PC-9 (cell line): ENCODE results near the gene PAK6. TPM values are rescaled to one million over a fixed set of nuclear protein-coding genes. Genes with fewer than 3 reads are reported as not detected.

Experiments used
- BruUV-seq: library from RNA; stranded (reverse); fragments of 400-500 nt; replicated peaks from 2 replicates; lab custom pipeline; 2021; lab: Mats Ljungman, UMichigan
- CTCF ChIA-PET: fragments of 300-600 bp; sonication (Branson Sonifier 250); formaldehyde crosslinking; loops from one replicate; lab custom pipeline; 2022; ENCODE audit warnings: antibody characterized with exemption; lab: Charles Lee
- POLR2A ChIA-PET: fragments of 300-600 bp; sonication (Branson Sonifier 250); formaldehyde crosslinking; loops from one replicate; lab custom pipeline; 2022; ENCODE audit warnings: antibody characterized with exemption; ENCODE audit not compliant: unreplicated experiment; lab: Charles Lee
- DNase-seq, 2 experiments: peaks; one replicate each; pipeline versions ENCODE4 v3.0.0 to v3.0.0-alpha.2; 2015 to 2022; ENCODE audit warnings: mixed read lengths in 1 of 2
- H2AFZ ChIP-seq: fragments of 200-600 bp; sonication (generic); 2 replicates; pipeline ENCODE4 v1.8.1; 2017; ENCODE audit warnings: antibody characterized with exemption
- H3F3A ChIP-seq: fragments of 200-600 bp; sonication (generic); 2 replicates; pipeline ENCODE4 v1.8.1; 2017; ENCODE audit warnings: antibody characterized with exemption, mild to moderate bottlenecking, low read depth; ENCODE audit not compliant: insufficient read depth
- H3K27ac ChIP-seq: fragments of 200-600 bp; sonication (generic); 2 replicates; pipeline ENCODE4 v1.6.1; 2016; ENCODE audit warnings: mixed run types
- H3K27me3 ChIP-seq: fragments of 200-600 bp; sonication (generic); 2 replicates; pipeline ENCODE4 v1.6.1; 2016; ENCODE audit warnings: low read depth, mixed run types; ENCODE audit not compliant: insufficient read depth
- H3K36me3 ChIP-seq: fragments of 200-600 bp; sonication (generic); 2 replicates; pipeline ENCODE4 v1.6.1; 2016; ENCODE audit warnings: low read depth, mixed run types
- H3K4me1 ChIP-seq: fragments of 200-600 bp; sonication (generic); replicated peaks from 2 replicates; pipeline ENCODE4 v1.6.1; 2016; ENCODE audit warnings: mixed run types; ENCODE audit not compliant: insufficient read depth
- H3K4me2 ChIP-seq: fragments of 200-600 bp; sonication (generic); 2 replicates; pipeline ENCODE4 v1.6.1; 2017; ENCODE audit warnings: mixed run types
- H3K4me3 ChIP-seq: fragments of 200-600 bp; sonication (generic); 2 replicates; pipeline ENCODE4 v1.6.1; 2016; ENCODE audit warnings: mixed run types
- H3K79me2 ChIP-seq: fragments of 200-600 bp; sonication (generic); 2 replicates; pipeline ENCODE4 v1.6.1; 2017; ENCODE audit warnings: low read depth, mixed run types
- H3K9me2 ChIP-seq: fragments of 200-600 bp; sonication (generic); 2 replicates; pipeline ENCODE4 v1.8.1; 2017; ENCODE audit warnings: mild to moderate bottlenecking; ENCODE audit not compliant: insufficient read depth
- H3K9me3 ChIP-seq: fragments of 200-600 bp; sonication (generic); 2 replicates; pipeline ENCODE4 v1.8.1; 2016; ENCODE audit warnings: low read depth; ENCODE audit not compliant: insufficient read depth
- H4K20me1 ChIP-seq: fragments of 200-600 bp; sonication (generic); 2 replicates; pipeline ENCODE4 v1.8.1; 2017; ENCODE audit not compliant: insufficient read depth
- EZH2 ChIP-seq: fragments of 200-600 bp; sonication (generic); IDR thresholded peaks from 2 replicates; pipeline ENCODE4 v1.8.0; 2017; ENCODE audit warnings: antibody characterized with exemption, low read depth
- intact Hi-C: fragments of 100-400 bp; cut with micrococcal nuclease; formaldehyde crosslinking; loops from one replicate; pipeline ENCODE4 v1.10.0; 2022; ENCODE audit not compliant: unreplicated experiment
- total RNA-seq: library from RNA; stranded (reverse); gene quantifications from 2 replicates; pipeline ENCODE4 v1.2.3, GENCODE V29; 2021
- TF ChIP-seq, protein P1 (sequence below): fragments of 200-600 bp; sonication (generic); conservative IDR thresholded peaks from 2 replicates; pipeline ENCODE4 v1.6.1; 2017; ENCODE audit warnings: mixed run types, antibody characterized with exemption, mild to moderate bottlenecking, moderate library complexity

The PAK6 gene
- total RNA-seq, 1 experiment from 2014 or later = 10.7 TPM

DNA sequence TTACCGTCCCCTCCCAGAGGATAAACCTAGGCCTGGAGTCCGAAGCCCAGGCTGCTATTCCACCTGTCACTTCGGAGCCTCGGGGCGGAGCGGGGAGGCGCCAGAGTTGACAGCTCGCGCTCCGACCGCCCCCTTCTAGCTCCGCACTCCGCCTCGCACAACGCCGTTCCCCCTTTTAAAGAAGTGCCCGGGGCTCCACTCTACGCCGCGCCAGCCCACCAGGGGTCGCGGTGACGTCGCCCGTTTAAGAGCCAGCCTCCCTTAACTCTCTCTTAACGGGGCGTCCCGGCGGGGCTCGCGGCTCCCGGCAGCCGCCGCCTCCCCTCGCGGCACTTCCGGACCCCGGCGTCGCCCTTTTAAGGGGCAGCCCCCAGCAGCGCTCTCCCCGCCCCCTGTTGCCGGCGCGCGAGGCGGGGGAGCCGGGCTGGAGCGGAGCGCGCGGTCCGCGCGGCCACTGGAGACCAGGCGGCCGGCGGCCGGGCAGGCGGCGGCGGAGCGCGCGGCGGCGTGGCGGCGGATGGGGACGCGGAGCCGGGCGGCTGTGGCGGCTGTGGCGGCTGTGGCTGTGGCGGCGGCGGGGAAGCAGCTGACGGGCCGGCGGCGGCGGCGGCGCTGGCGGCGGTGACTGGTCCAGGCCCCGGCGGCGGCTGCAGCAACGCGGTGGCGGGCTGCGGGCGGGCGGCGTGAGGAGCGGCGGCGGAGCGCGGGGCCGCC is 84.5 kb downstream of the PAK6 start, which contains the start of gene INAFM2:
Gene INAFM2 (plus strand): TSS at position 454 of the 714 bp plus-strand sequence. CDS start 364 bp downstream, outside the sequence.
- 0 out of 2 replicates have a peak, but pooled peaks cover 2% of the 10 kb centered on the region for H3K79me2 ChIP-seq
- H3K9me2 ChIP-seq = no peaks in the 10 kb centered on the region
- peak within 1 kb of the TSS; percentile 79 for H3K4me2 ChIP-seq
- no peak within 1 kb of the TSS for H3K27ac ChIP-seq
- H2AFZ ChIP-seq = peak within 1 kb of the TSS; percentile 64; the same call in 1 of the 2 replicates
- CTCF ChIA-PET = interaction anchor here (0.6 to 1.2 kb wide), 7 partner anchors 10 to 116 kb away, joined by 3 to 6 read pairs (median 5); no protein-coding TSS in a partner anchor
- intact Hi-C loops = loop anchor here (1.0 to 5.0 kb wide), 2 partner anchors 41 to 97 kb away; partner anchors contain the start of gene ANKRD63
- H3F3A ChIP-seq = peaks cover 4% of the 10 kb centered on the region; the same call in 1 of the 2 replicates
- peak within 1 kb of the TSS; percentile 59 for H3K4me3 ChIP-seq
- POLR2A ChIA-PET = interaction anchor here (0.6 kb wide), 1 partner anchor 413 kb away, joined by 4 read pairs; no protein-coding TSS in a partner anchor
- H3K27me3 ChIP-seq = no peaks in the 10 kb centered on the region
- peak; percentile 59 to 81 for DNase-seq
- no peaks in the 10 kb centered on the region for H3K36me3 ChIP-seq
- H3K4me1 ChIP-seq = peaks cover 10% of the 10 kb centered on the region; the same call in 1 of the 2 replicates
- H4K20me1 ChIP-seq = no peaks in the 10 kb centered on the region
- TF ChIP-seq EZH2 = no peak
- TF ChIP-seq, protein P1, sequence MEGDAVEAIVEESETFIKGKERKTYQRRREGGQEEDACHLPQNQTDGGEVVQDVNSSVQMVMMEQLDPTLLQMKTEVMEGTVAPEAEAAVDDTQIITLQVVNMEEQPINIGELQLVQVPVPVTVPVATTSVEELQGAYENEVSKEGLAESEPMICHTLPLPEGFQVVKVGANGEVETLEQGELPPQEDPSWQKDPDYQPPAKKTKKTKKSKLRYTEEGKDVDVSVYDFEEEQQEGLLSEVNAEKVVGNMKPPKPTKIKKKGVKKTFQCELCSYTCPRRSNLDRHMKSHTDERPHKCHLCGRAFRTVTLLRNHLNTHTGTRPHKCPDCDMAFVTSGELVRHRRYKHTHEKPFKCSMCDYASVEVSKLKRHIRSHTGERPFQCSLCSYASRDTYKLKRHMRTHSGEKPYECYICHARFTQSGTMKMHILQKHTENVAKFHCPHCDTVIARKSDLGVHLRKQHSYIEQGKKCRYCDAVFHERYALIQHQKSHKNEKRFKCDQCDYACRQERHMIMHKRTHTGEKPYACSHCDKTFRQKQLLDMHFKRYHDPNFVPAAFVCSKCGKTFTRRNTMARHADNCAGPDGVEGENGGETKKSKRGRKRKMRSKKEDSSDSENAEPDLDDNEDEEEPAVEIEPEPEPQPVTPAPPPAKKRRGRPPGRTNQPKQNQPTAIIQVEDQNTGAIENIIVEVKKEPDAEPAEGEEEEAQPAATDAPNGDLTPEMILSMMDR = peak; percentile 50
- H3K9me3 ChIP-seq = no peaks in the 10 kb centered on the region
- BruUV-seq = no TSS peak

DNA sequence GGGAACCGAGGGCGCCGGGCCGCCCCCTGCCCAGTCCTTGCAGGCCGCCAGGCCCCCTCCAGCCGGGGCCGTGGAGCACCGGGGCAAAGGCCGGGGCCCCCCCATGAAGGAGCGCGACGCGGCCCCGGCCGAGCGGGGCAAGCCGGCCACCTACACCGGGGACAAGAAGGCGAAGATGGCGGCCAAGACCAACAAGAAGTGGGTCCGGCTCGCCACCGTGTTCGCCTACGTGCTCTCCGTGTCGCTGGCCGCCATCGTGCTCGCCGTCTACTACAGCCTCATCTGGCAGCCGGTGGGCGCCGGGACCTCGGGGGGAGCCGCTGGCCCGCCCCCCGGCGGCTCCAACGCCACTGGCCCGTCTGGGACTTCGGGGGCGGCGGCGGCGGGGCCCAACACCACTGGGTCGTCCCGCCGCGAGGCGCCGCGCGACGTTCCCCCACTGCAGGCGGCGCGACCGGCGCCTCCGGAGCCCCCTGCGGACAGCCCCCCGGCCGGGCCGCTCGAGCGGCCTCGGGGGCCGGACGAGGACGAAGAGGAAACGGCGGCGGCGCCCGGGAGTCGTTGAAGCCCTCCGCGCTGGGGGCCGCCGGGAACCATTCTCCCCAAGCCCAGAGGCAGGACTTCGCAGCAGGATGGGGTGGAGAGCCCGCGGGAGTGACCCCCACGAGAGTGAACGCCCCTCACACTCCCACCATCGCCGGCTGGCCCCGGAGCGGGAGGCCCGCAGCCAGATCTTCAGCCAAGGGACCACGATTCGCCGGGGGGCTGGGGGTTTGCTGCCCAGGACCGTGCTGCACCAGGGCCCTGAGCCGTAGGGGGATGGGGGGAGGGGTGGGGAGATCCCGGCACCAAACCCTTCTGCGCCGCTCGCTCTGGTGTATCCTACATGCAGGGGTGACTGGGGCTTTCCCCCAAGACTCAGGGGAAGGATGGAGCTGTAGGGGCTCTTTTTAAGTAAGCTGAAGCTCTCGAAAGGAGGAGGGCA is 85.4 kb downstream of the PAK6 start:
- Histone ChIP-seq H3K9me2 (no peaks in the 10 kb centered on the region), H3K4me1 (peaks cover 10% of the 10 kb centered on the region; the same call in 1 of the 2 replicates), H3K27ac (no peak overlapping the region), H2AFZ (peak overlapping the region; percentile 64; the same call in 1 of the 2 replicates), H3K4me2 (peak overlapping the region; percentile 79), H3F3A (peaks cover 11% of the 10 kb centered on the region), H3K79me2 (0 out of 2 replicates have a peak, but pooled peaks cover 2% of the 10 kb centered on the region), H4K20me1 (no peaks in the 10 kb centered on the region), H3K27me3 (no peaks in the 10 kb centered on the region), H3K4me3 (peak overlapping the region; percentile 59), H3K9me3 (no peaks in the 10 kb centered on the region), H3K36me3 (no peaks in the 10 kb centered on the region)
- no TSS peak for BruUV-seq
- no peak for DNase-seq
- ChIA-PET POLR2A (interaction anchor here (0.5 to 0.6 kb wide), 2 partner anchors 107 to 730 kb away, joined by 3 to 6 read pairs; no protein-coding TSS in a partner anchor), CTCF (interaction anchor here (1.4 kb wide), 1 partner anchor 14 kb away, joined by 3 read pairs; no protein-coding TSS in a partner anchor)
- intact Hi-C loops = loop anchor here (1.0 to 5.0 kb wide), 2 partner anchors 42 to 96 kb away; partner anchors contain the start of gene ANKRD63
- TF ChIP-seq, protein P1 = no peak
- TF ChIP-seq EZH2 = no peak
